NCI-H1436 treated with DMSO at 0.1 percent for 48 hours (cell line): ENCODE results near the gene TMEM9.

Source experiments
- DNase-seq: peaks from one replicate; lab custom pipeline; 2025; lab: John Stamatoyannopoulos, UW

The TMEM9 gene

DNA sequence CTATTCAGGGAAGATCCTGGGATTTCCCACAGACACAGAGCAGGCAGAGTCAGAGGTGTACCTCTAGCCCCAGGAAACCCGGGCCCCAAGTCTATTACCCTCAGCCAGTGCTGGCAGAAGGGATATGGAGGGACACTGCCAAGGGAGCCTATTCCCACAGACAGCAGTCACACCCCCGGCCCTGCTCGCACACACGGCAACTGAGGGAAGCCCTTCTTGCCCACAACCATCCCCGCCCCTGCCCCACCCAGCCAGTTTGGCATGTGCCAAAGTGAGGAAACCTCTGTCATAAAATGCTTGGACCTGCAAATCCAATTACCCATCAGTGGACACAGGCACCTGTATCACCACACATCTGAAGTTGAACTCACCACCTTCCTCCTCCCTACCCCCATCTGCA is 48.6 kb downstream of the TMEM9 start:
- no peak for DNase-seq

- DNase-seq = no peak
Measured at GRCh38 chr1:201104141-201104540, 50.1 kb downstream of the TMEM9 start.

DNA sequence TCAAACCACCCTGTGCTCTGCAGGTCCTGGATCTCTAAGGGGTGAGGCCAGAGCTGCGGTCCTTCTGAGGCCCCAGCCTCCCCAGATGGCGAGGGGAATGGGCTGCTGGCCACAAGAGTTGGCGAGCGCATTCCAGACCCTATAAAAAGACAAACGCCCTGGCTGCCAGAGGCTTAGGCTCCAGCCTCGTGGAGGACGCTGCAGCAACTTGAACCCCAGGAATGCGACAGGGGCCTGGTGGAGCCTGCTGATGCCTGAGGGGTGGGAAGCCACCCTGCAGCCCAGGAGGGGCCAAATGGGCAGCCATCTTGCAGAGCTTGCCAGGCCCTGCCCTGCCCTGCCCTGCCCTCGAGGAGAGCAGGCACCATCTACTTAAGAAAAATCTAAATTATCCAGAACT is 50.6 kb downstream of the TMEM9 start:
- DNase-seq = no peak

- DNase-seq = no peak
Measured at GRCh38 chr1:201100169-201100930, 53.9 kb downstream of the TMEM9 start.

DNA sequence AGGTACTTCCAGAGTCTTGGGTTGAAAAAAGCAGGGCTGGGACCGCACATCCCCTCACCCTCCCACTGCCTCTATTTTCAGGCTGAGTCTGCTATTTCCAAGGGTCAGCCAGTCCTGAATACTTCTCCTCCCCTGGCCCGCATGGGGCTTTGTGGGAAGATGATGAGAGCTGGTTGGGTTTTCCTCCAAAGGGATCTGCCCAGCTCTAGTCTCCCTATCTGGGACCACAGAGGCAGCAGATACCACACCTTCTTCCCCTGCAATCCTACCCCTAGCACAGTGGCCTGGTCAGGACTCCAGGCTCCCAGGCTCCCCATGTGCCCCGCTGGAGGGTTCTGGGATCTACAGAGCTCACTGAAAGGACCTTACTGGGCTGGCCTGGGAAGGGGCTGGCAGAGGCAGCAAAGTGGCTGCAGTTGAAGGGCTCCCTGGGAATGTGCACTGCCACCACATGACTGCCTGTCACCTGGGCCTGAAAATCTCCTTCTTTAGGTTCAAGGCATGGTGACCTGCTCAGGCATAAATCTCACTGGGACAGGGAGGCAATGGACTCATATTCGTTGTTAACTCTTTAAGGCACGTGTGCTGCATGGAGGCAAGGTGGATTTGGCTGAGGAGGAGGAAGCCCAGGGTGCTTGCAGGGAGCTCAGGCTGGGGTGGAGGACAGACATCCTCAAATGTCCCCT is 55.1 kb downstream of the TMEM9 start:
- no peak for DNase-seq

- DNase-seq = no peak
Measured at GRCh38 chr1:201096977-201097856, 57.1 kb downstream of the TMEM9 start.

- no peak for DNase-seq
Measured at GRCh38 chr1:201096041-201096461, 58.2 kb downstream of the TMEM9 start.

DNA sequence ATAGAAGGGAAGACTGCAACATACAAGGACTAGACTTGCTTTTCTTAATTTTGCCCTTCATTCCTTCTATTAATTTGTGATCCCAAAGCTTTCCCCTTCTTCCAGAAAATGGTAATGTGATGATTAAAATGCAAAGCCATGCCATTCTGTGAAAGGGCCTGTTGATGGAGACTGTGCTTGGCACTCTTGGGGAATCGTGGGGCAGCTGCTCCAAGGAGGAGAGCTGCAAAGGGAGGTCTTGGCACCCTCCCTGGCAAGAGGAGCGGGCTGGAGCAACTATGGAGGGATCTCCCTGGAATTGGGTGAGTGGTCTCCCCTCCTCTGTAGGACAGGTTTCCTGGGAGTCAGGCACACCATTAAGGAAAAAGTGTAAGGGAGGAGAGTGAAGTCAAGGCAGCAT is 58.7 kb downstream of the TMEM9 start:
- DNase-seq = no peak

GRCh38 chr1:201094832-201095231 is 59.4 kb downstream of the TMEM9 start:
- DNase-seq = no peak

DNA sequence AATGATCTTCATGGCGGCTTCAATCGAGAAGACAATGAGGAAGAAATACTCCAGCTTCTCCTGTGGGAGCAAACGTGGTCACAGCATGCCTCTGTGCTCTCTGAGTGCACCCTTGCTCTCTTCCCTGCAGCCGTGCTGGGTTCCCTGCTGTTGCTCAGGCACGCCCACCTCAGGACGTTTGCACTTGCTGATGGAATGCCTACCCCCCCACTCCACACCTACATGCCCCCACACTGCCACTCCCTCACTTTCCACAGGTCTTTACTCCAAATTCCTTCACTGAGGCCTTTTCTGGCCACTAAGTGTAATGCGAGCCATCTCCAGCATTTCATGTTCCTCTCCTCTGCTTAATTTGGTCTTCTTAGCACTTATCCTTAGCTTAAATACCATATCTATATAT is 60.3 kb downstream of the TMEM9 start:
- DNase-seq = no peak

GRCh38 chr1:201093561-201093960 is 60.7 kb downstream of the TMEM9 start:
- DNase-seq = no peak

- no peak for DNase-seq
Measured at GRCh38 chr1:201092738-201093137, 61.5 kb downstream of the TMEM9 start.

DNA sequence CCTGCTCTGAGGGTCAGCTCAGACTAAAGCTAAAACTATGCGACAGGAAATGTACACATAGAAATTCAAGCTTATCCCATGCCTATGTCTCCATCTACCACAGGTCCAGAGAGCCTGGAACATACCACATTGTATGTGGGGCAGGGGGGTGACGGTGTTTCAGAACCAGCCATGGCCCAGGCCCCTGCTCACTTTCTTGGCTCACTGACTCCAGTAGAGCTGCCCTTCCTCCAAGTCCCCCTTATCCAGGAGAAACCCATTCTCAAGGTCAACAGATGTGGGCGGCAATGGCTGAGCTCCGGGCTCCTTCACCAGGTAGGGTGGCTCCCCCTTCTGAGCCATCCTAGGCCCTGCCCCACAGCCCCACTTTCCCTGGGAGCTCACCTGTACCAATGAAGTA is 63.0 kb downstream of the TMEM9 start:
- DNase-seq = no peak

DNA sequence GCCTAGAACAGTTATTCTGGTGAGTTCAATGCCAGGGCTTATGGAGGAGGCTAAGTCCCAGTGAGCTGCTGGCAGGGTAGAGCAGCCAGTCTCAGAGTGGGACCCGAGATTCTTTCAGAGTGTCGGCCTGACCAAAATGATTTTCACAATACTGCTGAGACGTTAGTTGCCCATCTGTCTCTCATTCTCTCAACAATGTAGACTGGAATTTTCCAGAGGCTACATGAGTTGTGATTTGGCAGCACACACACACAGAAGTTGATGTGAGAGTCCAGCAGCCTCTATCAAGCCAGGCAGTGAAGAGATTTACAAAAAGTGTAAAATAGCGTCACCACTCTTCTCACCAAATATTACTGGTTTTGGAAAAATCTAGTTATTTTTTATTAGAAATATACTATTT is 63.7 kb downstream of the TMEM9 start:
- DNase-seq = no peak

DNA sequence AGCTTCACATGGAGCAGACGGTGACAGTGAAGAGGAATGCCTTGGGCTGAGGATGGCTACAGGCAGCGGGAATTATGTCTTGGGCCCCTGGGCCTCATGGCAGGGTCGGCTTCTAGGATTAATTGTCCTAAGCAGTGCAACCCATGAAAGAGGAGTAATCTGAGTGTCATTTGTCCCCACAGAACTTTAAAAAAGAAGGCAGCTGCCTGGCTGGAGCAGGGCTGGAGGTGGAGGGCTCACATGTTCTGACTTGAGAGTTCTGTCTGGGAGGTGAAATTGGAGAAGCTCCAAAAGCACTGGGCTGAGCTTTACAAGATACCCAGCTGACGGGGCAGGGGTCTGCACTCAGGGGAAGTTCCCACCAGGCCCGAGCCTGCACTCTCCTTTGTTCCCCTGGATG is 64.7 kb downstream of the TMEM9 start:
- DNase-seq = no peak

GRCh38 chr1:201088901-201089525 is 65.3 kb downstream of the TMEM9 start:
- no peak for DNase-seq

DNA sequence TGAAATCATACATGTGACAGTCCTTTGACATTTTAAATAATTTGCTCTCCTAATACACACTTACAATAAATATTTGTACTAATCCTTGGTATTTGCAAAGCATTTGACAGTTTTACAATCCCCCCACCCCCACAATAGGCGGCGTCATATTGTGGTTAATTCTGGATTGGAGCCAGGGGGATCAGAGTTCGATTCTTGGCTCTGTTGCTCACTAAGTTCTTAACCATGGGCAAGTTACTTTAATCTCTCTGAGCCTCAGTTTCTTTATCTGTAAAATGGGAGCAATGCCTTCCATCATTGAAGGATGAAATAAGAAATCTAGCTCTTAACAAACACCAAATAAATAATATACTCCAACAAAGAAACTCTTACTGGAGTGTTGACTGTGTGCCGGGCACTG is 65.9 kb downstream of the TMEM9 start:
- DNase-seq = no peak

DNA sequence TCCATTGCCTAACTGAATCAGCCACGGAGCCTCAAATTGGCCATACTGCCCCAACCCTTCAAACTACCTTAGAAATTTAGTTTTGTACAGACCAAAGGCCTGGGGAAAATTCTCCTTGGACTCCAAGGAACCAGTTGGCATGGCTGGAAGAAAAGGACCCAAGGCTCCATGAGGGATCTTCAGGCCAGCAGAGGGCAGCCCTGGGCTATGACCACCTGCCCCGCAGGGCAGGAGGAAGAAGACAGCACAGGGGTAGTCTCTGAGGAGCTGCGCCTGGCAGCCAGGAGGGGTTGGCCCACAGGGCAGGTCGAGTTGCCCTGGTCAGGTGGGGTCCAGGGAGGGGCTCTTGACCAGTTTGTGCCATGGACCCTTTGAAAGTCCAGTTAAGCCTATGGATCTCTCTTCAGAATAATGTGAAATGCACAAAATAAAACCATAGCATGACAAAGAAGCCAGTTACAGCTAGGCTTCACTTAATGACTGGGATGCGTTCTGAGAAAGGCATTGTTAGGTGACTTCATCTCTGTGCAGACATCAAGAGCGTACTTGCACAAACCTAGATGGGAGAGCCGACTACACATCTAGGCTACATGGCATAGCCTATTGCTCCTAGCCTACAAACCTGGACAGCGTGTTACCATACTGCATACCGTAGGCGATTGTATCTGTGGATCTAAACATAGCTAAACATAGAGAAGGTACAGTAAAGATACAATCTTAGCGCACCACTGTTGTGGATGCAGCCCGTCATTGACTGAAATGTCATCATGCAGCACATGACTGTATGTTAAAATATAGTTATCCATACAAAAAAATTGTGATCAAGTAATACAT is 68.2 kb downstream of the TMEM9 start:
- no peak for DNase-seq
